GM19468 (cell line): ENCODE measurements around the gene NRAP.

Source experiments
- ATAC-seq: cut with Tn5 transposase; IDR thresholded peaks from one replicate; pipeline ENCODE4 v1.9.1; 2021; ENCODE audit warnings: mild to moderate bottlenecking, moderate library complexity, moderate number of reproducible peaks; ENCODE audit not compliant: unreplicated experiment; ENCODE audit errors: extremely low read depth

NRAP gene

DNA sequence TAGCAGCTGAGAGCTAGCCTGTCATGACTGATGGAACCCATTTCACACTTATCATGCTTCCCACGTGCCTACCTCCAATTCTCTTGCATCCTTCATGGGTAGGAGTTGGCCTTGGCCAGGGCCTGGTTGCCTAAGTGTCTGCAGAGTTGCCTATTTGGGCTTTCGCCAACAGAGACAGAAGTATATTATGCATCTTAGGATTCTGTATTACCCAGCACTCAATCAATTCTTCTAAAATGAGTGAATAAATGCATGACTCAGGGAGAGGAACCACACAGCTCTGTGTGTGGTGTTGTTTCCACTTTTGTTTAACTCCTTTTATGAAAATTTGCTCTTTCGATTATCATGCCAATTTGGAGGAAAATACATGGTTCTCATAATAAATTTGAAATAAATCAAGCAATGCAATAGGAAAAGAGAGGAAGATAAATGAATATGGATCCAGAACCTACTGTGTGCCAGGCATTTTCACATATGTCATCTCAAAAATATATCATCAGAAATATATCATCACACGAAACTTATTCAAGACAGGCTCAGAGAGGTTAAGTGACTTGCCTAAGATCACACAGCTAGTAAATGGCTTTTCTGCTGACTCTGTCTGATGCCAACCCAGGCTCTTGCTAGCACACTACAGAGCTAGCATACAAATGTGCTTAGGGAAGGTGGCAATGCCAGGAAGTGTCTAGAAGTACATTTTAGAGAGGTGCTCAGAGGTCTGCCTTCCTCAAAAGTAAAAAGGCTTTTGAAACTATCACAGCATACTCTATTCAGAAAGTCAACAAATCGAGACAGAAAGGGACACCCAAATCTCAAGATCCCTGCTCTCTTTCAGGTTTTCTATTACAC lies 120.5 kb downstream of the NRAP start:
- no peak for ATAC-seq

- no peak for ATAC-seq
Measured at GRCh38 chr10:113541549-113541927, 122.3 kb downstream of the NRAP start.

- ATAC-seq = no peak
Measured at GRCh38 chr10:113540845-113541548, 122.8 kb downstream of the NRAP start.

GRCh38 chr10:113539789-113540188 lies 124.1 kb downstream of the NRAP start:
- no peak for ATAC-seq
